Heart left ventricle (tissue), 13 donors: ENCODE measurements around the gene LNX1.

Experiments
- CTCF ChIP-seq, 12 donors: fragments of 200-600 bp; sonication (generic) in 4 of 12; IDR thresholded peaks; one replicate each; pipeline versions ENCODE4 v1.5.0 to v1.8.0; 2018 to 2022; ENCODE audit warnings: antibody characterized with exemption in 12 of 12, mild to moderate bottlenecking in 5 of 12
- POLR2A ChIP-seq, 2 donors: fragments of 450-650 bp; IDR thresholded peaks; one replicate each; pipeline ENCODE4 v1.6.1; 2017; ENCODE audit warnings: antibody characterized with exemption in 2 of 2, mild to moderate bottlenecking in 2 of 2, moderate library complexity in 2 of 2
- donor health status: ischemic (EF 13 %, LVEDD 7.1; RV severe dilation, severe dysfunction).
- donor health status: DM: no; HTN: yes; CAD: no.
- donor health status: DM: no; HTN: no; CAD: no.
- donor health status: ischemic (EF 25% LVEDD 6.9; RV normal size, moderate dysfunction).
- donor health status: ischemic (EF 25% LVEDD 5.7; RV mildly dilated, moderate dysfunction).
- donor health status: ischemic (EF 35%, LVEDD 5.7; RV mildly dilated, moderate dysfunction).
- donor health status: nonischemic (EF 11% LVEDD 7.7; RV severe dilation, severe dysfunction).
- donor health status: DM: yes; HTN: yes; CAD: no.
- donor health status: PGD.
- donor health status: ischemic (EF 29% LVEDD 5.4; RV normal size, mild dysfunction).
- donor health status: nonischemic (EF 23%, LVEDD 6.1; RV moderate dilation, normal function).

- TF ChIP-seq CTCF (IDR thresholded peaks at IDR 0.05) (no peak), POLR2A (IDR thresholded peaks at IDR 0.05) (no peak)
Observed at GRCh38 chr4:53529025-53529424, 62.3 kb downstream of the LNX1 start.
